ENCODE measurements around the gene CYTH1.

GRCh38 chr17:78674595-78675315 lies 107.3 kb downstream of the CYTH1 start:
- TF ChIP-seq, protein P1, sequence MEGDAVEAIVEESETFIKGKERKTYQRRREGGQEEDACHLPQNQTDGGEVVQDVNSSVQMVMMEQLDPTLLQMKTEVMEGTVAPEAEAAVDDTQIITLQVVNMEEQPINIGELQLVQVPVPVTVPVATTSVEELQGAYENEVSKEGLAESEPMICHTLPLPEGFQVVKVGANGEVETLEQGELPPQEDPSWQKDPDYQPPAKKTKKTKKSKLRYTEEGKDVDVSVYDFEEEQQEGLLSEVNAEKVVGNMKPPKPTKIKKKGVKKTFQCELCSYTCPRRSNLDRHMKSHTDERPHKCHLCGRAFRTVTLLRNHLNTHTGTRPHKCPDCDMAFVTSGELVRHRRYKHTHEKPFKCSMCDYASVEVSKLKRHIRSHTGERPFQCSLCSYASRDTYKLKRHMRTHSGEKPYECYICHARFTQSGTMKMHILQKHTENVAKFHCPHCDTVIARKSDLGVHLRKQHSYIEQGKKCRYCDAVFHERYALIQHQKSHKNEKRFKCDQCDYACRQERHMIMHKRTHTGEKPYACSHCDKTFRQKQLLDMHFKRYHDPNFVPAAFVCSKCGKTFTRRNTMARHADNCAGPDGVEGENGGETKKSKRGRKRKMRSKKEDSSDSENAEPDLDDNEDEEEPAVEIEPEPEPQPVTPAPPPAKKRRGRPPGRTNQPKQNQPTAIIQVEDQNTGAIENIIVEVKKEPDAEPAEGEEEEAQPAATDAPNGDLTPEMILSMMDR (IDR thresholded peaks at IDR 0.05; ENCODE audit: borderline replicate concordance, extremely low read depth, low read length, poor library complexity, severe bottlenecking), result no peak
- no peak for TF ChIP-seq EZH2 (IDR thresholded peaks at IDR 0.05; ENCODE audit: borderline replicate concordance, low read depth, low read length, severe bottlenecking)

Measured in DND-41 (cell line).